SK-N-DZ (cell line): ENCODE results near the gene OPN1MW2. TPM values are rescaled to one million over a fixed set of nuclear protein-coding genes. Genes with fewer than 3 reads are reported as not detected.
"Not testable (repeated sequence)": the region's sequence is repeated elsewhere in the genome, so short reads cannot be mapped to it uniquely, and the experiment has no call there.

Experiments
- DNase-seq: peaks from one replicate; pipeline ENCODE4 v3.0.0-alpha.2; 2015; ENCODE audit warnings: low spot score
- polyA plus RNA-seq, 2 experiments: library from polyadenylated mRNA; depleted of rRNA; stranded (reverse); fragments of >200 nt; gene quantifications; 2 replicates each; pipeline ENCODE4 v1.2.3, GENCODE V29; 2014

The OPN1MW2 gene
- not detected in 2 replicates for polyA plus RNA-seq (2014; cell fraction: cytosol; rRNA removed)
- not detected in 2 replicates for polyA plus RNA-seq (2014; cell fraction: nucleus; rRNA removed)

GRCh38 chrX:154219456-154219855 is at the start of gene OPN1MW2:
TSS of gene OPN1MW2 (plus strand) at chrX:154219756. CDS start at chrX:154219816, 60 bp downstream.
- not testable (repeated sequence) for DNase-seq

- not testable (repeated sequence) for DNase-seq
These were observed 47.0 kb upstream of the OPN1MW2 start for GRCh38 chrX:154172535-154172943.

GRCh38 chrX:154174356-154174755 is 45.2 kb upstream of the OPN1MW2 start:
- not testable (repeated sequence) for DNase-seq

DNA sequence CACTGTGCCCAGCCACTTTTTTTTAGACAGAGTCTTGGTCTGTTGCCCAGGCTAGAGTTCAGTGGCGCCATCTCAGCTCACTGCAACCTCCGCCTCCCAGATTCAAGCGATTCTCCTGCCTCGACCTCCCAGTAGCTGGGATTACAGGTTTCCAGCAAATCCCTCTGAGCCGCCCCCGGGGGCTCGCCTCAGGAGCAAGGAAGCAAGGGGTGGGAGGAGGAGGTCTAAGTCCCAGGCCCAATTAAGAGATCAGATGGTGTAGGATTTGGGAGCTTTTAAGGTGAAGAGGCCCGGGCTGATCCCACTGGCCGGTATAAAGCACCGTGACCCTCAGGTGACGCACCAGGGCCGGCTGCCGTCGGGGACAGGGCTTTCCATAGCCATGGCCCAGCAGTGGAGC is 37.3 kb upstream of the OPN1MW2 start, which contains the start of gene OPN1MW:
Gene OPN1MW (plus strand): TSS at position 301 of the 400 bp plus-strand sequence. CDS start 82 bp downstream, at position 383.
- DNase-seq = not testable (repeated sequence)

DNA sequence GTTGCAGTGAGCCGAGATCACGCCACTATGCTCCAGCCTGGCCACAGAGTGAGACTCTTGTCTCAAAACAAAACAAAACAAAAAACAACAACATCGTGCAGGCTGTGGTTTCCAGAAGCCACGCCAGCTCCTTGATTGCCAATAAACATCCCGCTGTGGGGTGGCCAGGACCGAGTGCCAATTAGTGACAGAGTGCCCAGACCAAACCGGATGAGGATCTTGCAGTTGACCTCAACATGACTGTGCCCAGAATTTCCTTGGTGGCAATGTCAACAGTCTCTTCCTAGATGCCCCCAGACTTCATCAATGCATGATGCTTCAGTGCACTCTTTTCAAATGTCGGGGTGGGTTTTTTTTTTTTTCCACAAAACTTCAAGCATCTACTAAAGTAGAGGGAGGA is 35.8 kb upstream of the OPN1MW2 start:
- DNase-seq = not testable (repeated sequence)

GRCh38 chrX:154192846-154193245 is 26.7 kb upstream of the OPN1MW2 start:
- DNase-seq = not testable (repeated sequence)

- DNase-seq = not testable (repeated sequence)
These were observed 25.2 kb upstream of the OPN1MW2 start for GRCh38 chrX:154194316-154194715.

GRCh38 chrX:154196466-154196865 is 23.1 kb upstream of the OPN1MW2 start:
- not testable (repeated sequence) for DNase-seq

DNA sequence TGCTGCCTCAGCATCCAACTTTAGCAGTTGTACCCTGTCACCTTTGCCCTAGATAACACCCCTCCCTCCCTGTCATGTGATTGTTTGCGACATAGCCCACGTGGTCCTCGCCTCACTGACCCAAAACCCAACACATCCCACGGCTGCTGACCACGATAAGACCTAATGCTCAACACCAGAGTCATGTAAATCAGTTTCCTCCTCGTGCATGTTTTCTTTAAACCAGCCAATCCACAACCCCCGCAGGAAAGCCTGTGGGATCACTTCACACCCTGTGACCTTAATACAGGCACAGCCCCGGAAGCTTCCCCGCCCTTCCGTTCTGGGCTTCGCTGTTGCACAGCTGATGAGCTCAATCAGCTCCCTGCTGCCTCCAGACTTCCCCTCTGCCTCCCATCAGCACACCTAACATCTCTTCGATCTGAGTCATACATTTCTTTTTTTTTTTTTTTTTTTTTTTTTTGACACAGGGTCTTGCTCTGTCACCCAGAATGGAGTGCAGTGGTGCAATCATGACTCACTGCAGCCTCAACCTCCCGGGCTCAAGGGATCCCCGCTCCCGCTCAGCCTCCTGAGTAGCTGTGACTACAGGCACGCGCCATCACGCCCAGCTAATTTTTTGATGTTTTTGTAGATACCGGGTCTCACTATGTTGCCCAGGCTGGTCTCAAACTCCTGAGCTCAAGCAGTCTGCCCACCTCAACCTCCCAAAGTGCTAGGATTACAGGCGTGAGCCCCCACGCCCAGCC is 9.7 kb upstream of the OPN1MW2 start:
- DNase-seq = not testable (repeated sequence)

DNA sequence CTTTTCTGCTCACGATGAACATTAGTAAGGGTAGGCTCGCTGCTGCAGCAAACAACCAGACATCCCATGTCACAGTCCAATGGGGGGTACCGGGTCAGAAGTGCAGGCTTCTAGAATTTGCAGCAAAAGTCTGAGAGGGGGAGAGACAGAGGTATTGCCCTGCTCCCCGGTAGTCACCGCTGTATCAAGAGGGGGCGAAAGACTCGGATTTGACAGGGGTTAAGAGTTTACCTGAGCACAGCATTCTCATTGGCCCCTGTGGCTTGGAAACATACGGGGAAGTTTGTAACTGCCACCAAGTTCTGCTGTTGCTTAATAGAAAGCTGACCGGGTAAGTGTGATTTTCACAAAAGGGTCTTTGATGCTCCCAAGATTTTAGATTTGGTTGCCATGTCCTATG is 8.5 kb upstream of the OPN1MW2 start:
- not testable (repeated sequence) for DNase-seq

DNA sequence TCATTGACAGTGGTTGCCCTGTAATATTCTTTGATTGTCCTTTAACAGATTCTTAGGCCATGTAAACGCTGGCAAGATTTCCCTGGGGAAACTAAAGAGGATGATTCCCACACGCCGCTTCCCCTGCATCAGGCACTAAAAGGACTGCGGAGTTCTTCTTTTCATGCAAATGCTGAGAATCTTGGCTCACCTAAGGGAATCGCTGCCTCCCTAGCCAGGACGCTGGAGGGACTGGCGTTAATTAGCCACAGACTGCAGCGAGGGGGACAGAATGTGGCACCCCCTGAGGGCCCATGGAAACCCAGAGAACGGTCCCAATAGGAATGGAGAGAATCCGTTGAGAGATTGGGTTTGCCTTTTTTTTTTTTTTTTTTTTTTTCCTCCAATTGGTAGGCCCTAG is 8.1 kb upstream of the OPN1MW2 start:
- DNase-seq = not testable (repeated sequence)

GRCh38 chrX:154225292-154225691 is 5.7 kb downstream of the OPN1MW2 start:
- not testable (repeated sequence) for DNase-seq

DNA sequence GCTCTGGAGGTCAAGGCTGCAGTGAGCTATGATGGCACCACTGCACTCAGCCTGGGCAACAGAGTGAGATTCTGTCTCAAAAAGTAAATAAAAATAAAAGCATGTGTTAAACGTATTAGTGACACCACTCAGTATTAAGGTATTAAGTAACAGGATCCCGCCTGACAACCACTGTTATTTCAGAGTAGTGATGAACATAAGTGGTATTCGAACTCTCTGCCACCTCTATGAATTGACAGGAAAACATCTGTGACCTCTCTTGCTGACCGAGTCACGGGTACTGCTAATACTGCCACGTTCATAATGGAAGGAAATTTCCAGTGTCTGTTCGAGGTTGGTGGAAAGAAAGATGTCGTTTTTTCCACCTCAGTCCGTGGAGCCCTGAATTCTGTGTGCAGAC is 7.2 kb downstream of the OPN1MW2 start:
- not testable (repeated sequence) for DNase-seq

GRCh38 chrX:154231443-154231842 is 11.9 kb downstream of the OPN1MW2 start:
- DNase-seq = not testable (repeated sequence)

DNA sequence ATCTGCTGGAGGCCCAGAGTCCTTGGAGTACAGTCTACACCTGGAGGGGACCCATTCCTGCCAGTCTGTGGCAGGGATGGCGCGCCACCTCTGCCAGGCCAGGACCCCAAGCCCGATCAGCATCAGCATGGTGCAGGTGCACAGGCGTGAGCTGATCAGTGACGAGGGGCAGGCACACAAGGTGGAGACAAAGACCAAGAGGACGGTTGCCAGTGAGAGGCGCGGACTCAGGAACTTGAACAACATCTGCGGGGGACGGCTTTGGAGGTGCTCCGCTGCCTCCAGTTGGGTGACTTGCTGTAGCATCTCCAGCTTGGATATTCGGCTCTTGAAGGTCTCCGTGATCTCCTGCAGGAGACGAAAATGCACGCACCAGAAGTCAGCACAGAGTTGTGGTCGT is 14.1 kb downstream of the OPN1MW2 start:
- not testable (repeated sequence) for DNase-seq

GRCh38 chrX:154238939-154239559 is 19.5 kb downstream of the OPN1MW2 start:
- DNase-seq = not testable (repeated sequence)

- DNase-seq = not testable (repeated sequence)
These were observed 20.5 kb downstream of the OPN1MW2 start for GRCh38 chrX:154239982-154240503.

- not testable (repeated sequence) for DNase-seq
These were observed 28.0 kb downstream of the OPN1MW2 start for GRCh38 chrX:154247377-154248045.

- DNase-seq = not testable (repeated sequence)
These were observed 28.5 kb downstream of the OPN1MW2 start for GRCh38 chrX:154248076-154248475.

- DNase-seq = not testable (repeated sequence)
These were observed 37.7 kb downstream of the OPN1MW2 start, which contains the start of gene OPN1MW3 for GRCh38 chrX:154257282-154257681. TSS of gene OPN1MW3 (plus strand) at chrX:154257582. CDS start at chrX:154257620, 38 bp downstream.

DNA sequence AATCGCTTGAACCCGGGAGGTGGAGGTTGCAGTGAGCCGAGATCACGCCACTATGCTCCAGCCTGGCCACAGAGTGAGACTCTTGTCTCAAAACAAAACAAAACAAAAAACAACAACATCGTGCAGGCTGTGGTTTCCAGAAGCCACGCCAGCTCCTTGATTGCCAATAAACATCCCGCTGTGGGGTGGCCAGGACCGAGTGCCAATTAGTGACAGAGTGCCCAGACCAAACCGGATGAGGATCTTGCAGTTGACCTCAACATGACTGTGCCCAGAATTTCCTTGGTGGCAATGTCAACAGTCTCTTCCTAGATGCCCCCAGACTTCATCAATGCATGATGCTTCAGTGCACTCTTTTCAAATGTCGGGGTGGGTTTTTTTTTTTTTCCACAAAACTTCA is 39.2 kb downstream of the OPN1MW2 start:
- DNase-seq = not testable (repeated sequence)
